Endothelial cell of umbilical vein (primary cell): ENCODE measurements around the gene GPRIN1. TPM values are rescaled to one million over a fixed set of nuclear protein-coding genes. Genes with fewer than 3 reads are reported as not detected.

Experiments
- BruUV-seq: library from RNA; stranded (reverse); fragments of 400-500 nt; replicated peaks from 2 replicates; lab custom pipeline; 2021; lab: Mats Ljungman, UMichigan
- CTCF ChIA-PET: fragments of 300-600, 350-600 bp; sonication (Branson Sonifier 250); formaldehyde crosslinking; loops from one replicate; lab custom pipeline; 2021; ENCODE audit warnings: antibody characterized with exemption, inconsistent platforms; lab: Charles Lee
- POLR2A ChIA-PET: fragments of 300-600, 350-600 bp; sonication (Branson Sonifier 250); formaldehyde crosslinking; loops from one replicate; lab custom pipeline; 2021; ENCODE audit warnings: antibody characterized with exemption, inconsistent platforms; lab: Charles Lee
- DNase-seq: peaks from one replicate; pipeline ENCODE4 v3.0.0-alpha.2; 2011; ENCODE audit warnings: low read depth, low spot score
- FAIRE-seq: peaks from 2 replicates; lab custom pipeline; 2011; peaks lifted over from hg19 to GRCh38; lab: Jason Lieb, UNC
- H2AFZ ChIP-seq: 2 replicates; pipeline ENCODE4 v1.6.0; 2012; ENCODE audit warnings: low read depth, low read length, control low read depth, inconsistent platforms
- H3K27ac ChIP-seq: 2 replicates; pipeline ENCODE4 v1.5.1; 2011; ENCODE audit warnings: low read depth, mild to moderate bottlenecking, control low read depth, low read length, moderate library complexity; ENCODE audit not compliant: insufficient read depth
- H3K27me3 ChIP-seq, 2 experiments: 2 replicates each; pipeline versions ENCODE4 v1.6.0 to v1.6.1; 2011; ENCODE audit warnings: low read length in 2 of 2, mixed read lengths in 1 of 2; ENCODE audit not compliant: control insufficient read depth in 2 of 2, insufficient read depth in 2 of 2
- H3K36me3 ChIP-seq, 2 experiments: 2 replicates in 1 of 2; 3 replicates in 1 of 2; pipeline ENCODE4 v1.5.1; 2011; ENCODE audit warnings: low read length in 2 of 2, mild to moderate bottlenecking in 1 of 2, moderate library complexity in 1 of 2; ENCODE audit not compliant: control insufficient read depth in 2 of 2, insufficient read depth in 2 of 2; ENCODE audit errors: extremely low read depth in 1 of 2
- H3K4me1 ChIP-seq: 3 replicates; pipeline ENCODE4 v1.5.1; 2011; ENCODE audit warnings: mild to moderate bottlenecking, low read length; ENCODE audit not compliant: control insufficient read depth, insufficient read depth; ENCODE audit errors: extremely low read depth
- H3K4me2 ChIP-seq: 2 replicates; pipeline ENCODE4 v1.6.1; 2011; ENCODE audit warnings: low read length, control low read depth, mixed read lengths; ENCODE audit not compliant: insufficient read depth
- H3K4me3 ChIP-seq, 3 experiments: fragments of 200-600 bp in 1 of 3; sonication (generic), shearing (Covaris generic) in 1 of 3; replicated peaks in 1 of 3; 2 replicates each; pipeline ENCODE4 v1.5.1; 2011 to 2016; ENCODE audit warnings: control low read depth in 3 of 3, low read length in 3 of 3, mild to moderate bottlenecking in 2 of 3, inconsistent platforms in 1 of 3, low read depth in 1 of 3, moderate library complexity in 1 of 3; ENCODE audit not compliant: insufficient read depth in 1 of 3
- H3K79me2 ChIP-seq: 2 replicates; pipeline ENCODE4 v1.6.0; 2012; ENCODE audit warnings: low read length, inconsistent platforms; ENCODE audit not compliant: control insufficient read depth, insufficient read depth
- H3K9ac ChIP-seq: replicated peaks from 2 replicates; pipeline ENCODE3; 2011; ENCODE audit warnings: low read length, control low read depth; ENCODE audit not compliant: insufficient read depth; ENCODE audit errors: extremely low read depth
- H3K9me1 ChIP-seq: replicated peaks from 3 replicates; pipeline ENCODE4 v1.6.0; 2011; ENCODE audit warnings: mild to moderate bottlenecking, low read length; ENCODE audit not compliant: control insufficient read depth, insufficient read depth; ENCODE audit errors: extremely low read depth
- H3K9me3 ChIP-seq: replicated peaks from 2 replicates; pipeline ENCODE4 v1.5.1; 2012; ENCODE audit warnings: low read length, inconsistent platforms; ENCODE audit not compliant: control insufficient read depth, insufficient read depth
- H4K20me1 ChIP-seq: replicated peaks from 2 replicates; pipeline ENCODE3; 2011; ENCODE audit warnings: mild to moderate bottlenecking, low read length; ENCODE audit not compliant: control insufficient read depth, insufficient read depth; ENCODE audit errors: extremely low read depth
- CTCF ChIP-seq, 2 donors: IDR thresholded peaks; 1 replicate in 1 of 2; 2 replicates in 1 of 2; pipeline ENCODE4 v1.5.1; 2011; ENCODE audit warnings: low read length in 2 of 2, mild to moderate bottlenecking in 2 of 2, moderate library complexity in 2 of 2, control low read depth in 1 of 2, inconsistent platforms in 1 of 2, low read depth in 1 of 2; ENCODE audit not compliant: insufficient read depth in 1 of 2; ENCODE audit errors: extremely low read depth in 1 of 2
- EZH2 ChIP-seq: IDR thresholded peaks from 2 replicates; pipeline ENCODE4 v1.6.1; 2012; ENCODE audit warnings: borderline replicate concordance, low read depth, mild to moderate bottlenecking, moderate library complexity, low read length, inconsistent platforms; ENCODE audit not compliant: severe bottlenecking
- FOS ChIP-seq: IDR thresholded peaks from 2 replicates; pipeline ENCODE4 v1.6.1; 2011; ENCODE audit warnings: mild to moderate bottlenecking, low read length, moderate library complexity, borderline replicate concordance; ENCODE audit not compliant: insufficient read depth
- GATA2 ChIP-seq: IDR thresholded peaks from 2 replicates; pipeline ENCODE4 v1.7.0; 2011; ENCODE audit warnings: low read depth, mild to moderate bottlenecking, moderate library complexity, mixed read lengths, low read length; ENCODE audit not compliant: insufficient read length, insufficient read depth
- JUN ChIP-seq: IDR thresholded peaks from 2 replicates; pipeline ENCODE4 v1.6.1; 2011; ENCODE audit warnings: borderline replicate concordance, low read depth; ENCODE audit not compliant: insufficient read length, insufficient read depth
- MAX ChIP-seq: IDR thresholded peaks from 2 replicates; pipeline ENCODE4 v1.6.1; 2011; ENCODE audit not compliant: insufficient read depth, insufficient read length
- MYC ChIP-seq: IDR thresholded peaks from one replicate; pipeline ENCODE4 v1.6.1; 2011; ENCODE audit warnings: mild to moderate bottlenecking, low read depth, low read length
- POLR2A ChIP-seq: IDR thresholded peaks from 2 replicates; pipeline ENCODE4 v1.6.1; 2012; ENCODE audit warnings: low read depth, mild to moderate bottlenecking, control low read depth, low read length
- POLR2AphosphoS5 ChIP-seq: IDR thresholded peaks from 2 replicates; pipeline ENCODE4 v1.6.1; 2012; ENCODE audit warnings: low read depth, mild to moderate bottlenecking, control low read depth, low read length, moderate library complexity; ENCODE audit not compliant: insufficient read depth
- dilution Hi-C: fragments of 300-500 bp; cut with MboI; formaldehyde crosslinking; loops from one replicate; pipeline ENCODE4 v1.15.0; 2019; ENCODE audit warnings: low sequenced_read_pairs; ENCODE audit not compliant: extremely low pct_ligation_motif_present
- intact Hi-C: fragments of 100-400 bp; cut with micrococcal nuclease; formaldehyde crosslinking; loops from one replicate; pipeline ENCODE4 v1.10.0; 2022
- polyA plus RNA-seq, 4 experiments: library from polyadenylated mRNA; depleted of rRNA in 3 of 4; stranded (reverse) in 3 of 4; unstranded in 1 of 4; fragments of >200 nt; gene quantifications; 2 replicates each; pipeline versions ENCODE4 v1.2.1 to v1.2.3, GENCODE V29; 2011 to 2012; ENCODE audit warnings: missing spikeins in 1 of 4
- total RNA-seq: library from RNA; stranded (reverse); gene quantifications from 2 replicates; pipeline ENCODE4 v1.2.3, GENCODE V29; 2021

GPRIN1 gene
- total and polyA plus RNA-seq, 2 donors (not counting 3 experiments of a cell fraction or from before 2014, with no cell fraction given): 2.4 to 10.4 TPM

- Histone ChIP-seq H3K9me3 (no peaks in the 10 kb centered on the region), H4K20me1 (no peaks in the 10 kb centered on the region), H3K27ac (no peak overlapping the region), H3K4me3 (no peak overlapping the region), H3K9ac (no peak overlapping the region), H3K36me3 (peaks cover 5 to 11% of the 10 kb centered on the region in 2 experiments), H3K4me2 (no peak overlapping the region), H2AFZ (no peak overlapping the region), H3K79me2 (peaks cover 9% of the 10 kb centered on the region), H3K27me3 (no peaks in the 10 kb centered on the region), H3K4me1 (peaks cover 12% of the 10 kb centered on the region), H3K9me1 (no peaks in the 10 kb centered on the region)
- no TSS peak for BruUV-seq
- intact Hi-C loops: loop anchor here (5.0 kb wide), 1 partner anchor 661 kb away; the partner anchor contains the start of gene MXD3
- dilution Hi-C loops: no loop called here
- POLR2A ChIA-PET: no interaction called here
- no peak for TF ChIP-seq EZH2
- TF ChIP-seq GATA2: no peak
- no peak for TF ChIP-seq FOS
- TF ChIP-seq CTCF (IDR thresholded peaks at IDR 0.05; ENCODE audit: extremely low read depth in 1 of 2, insufficient read depth in 1 of 2, low read depth in 1 of 2, low read length in 2 of 2): no peak
- no peak for TF ChIP-seq POLR2A
- no peak for TF ChIP-seq POLR2AphosphoS5
- no peak for TF ChIP-seq MYC
- TF ChIP-seq JUN: no peak
- no peak for TF ChIP-seq MAX
- DNase-seq (no peak), FAIRE-seq (no peak)
- CTCF ChIA-PET: interaction anchor here (2.6 kb wide), 1 partner anchor 9 kb away, joined by 18 read pairs; no protein-coding TSS in a partner anchor
Observed at GRCh38 chr5:176651472-176651980, 41.6 kb upstream of the GPRIN1 start.
